GM19452 (cell line): ENCODE measurements around the gene MMS19.
A peak's percentile ranks its signal among the peaks of the same experiment; 100 is the strongest.
"Not testable (repeated sequence)": the region's sequence is repeated elsewhere in the genome, so short reads cannot be mapped to it uniquely, and the experiment has no call there.

Experiments used
- ATAC-seq: cut with Tn5 transposase; IDR thresholded peaks from one replicate; pipeline ENCODE4 v1.9.1; 2021; ENCODE audit not compliant: unreplicated experiment

The MMS19 gene

DNA sequence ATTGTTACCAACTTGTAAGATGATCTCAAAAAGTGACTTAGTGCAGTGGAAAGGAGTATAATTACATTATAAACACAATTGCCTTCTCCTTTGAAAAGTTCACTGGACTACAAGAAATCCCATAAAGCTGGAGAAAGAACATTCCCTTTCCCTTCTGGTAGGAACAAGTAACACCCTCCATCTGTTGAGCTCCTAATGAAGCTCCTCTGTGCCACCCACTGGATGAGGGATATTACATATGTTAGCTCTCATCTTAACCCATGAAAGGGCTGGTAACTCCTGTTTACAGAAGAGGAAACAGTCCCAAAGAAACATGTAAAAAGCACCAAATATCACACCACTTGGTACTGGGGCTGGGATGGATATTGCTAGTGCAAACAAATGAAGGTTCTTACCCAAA is 64.2 kb downstream of the MMS19 start:
- ATAC-seq, result no peak

DNA sequence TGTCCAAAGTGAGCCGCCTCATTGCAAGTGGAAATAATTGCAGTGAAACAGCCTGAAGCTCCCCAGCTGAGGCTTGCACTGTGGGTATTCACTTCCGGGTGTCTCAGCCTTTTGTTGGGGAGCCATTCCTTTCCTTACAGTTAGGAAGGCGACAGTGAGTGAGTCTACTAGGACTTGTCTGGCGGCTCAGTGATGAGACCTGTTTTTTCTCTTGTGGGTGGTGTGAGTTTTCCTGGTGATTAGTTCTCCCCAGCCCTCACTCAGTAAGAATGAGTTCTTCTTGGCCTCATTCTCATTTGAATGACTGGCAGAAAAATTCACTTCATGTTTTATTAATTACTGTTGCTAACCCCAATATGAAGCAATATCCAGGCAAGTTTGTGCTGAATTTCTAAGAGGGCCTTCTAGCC is 69.6 kb downstream of the MMS19 start:
- no peak for ATAC-seq

DNA sequence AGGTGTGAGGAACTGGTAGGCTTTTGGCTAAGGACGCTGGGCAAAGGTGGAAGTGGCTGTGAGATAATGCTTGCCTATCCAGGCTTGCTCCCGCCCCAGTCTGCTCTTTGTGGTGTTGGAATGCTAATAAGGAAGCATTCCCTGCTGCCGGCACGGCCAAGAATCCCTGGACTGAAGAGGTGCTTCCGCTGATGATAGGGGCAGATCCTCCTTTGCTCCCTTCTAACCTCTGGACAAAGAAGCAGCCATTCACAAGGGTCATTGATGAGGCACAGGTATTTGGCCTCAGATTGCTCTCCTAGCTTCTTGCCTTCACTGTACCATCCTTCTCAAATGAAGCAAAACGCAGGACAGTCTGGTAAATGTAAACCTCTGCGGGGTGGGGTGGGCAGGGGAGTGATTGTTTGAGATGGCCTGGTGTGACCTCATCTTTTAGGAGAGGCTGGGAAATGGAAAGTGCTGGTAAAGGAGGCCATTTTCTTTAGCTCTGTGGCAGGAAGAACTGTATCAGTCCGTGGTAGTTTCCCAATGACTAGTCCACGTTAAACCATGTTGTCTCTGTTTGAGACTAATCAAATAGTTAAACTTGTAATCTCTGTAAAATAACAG is 70.5 kb downstream of the MMS19 start:
- ATAC-seq, result no peak

DNA sequence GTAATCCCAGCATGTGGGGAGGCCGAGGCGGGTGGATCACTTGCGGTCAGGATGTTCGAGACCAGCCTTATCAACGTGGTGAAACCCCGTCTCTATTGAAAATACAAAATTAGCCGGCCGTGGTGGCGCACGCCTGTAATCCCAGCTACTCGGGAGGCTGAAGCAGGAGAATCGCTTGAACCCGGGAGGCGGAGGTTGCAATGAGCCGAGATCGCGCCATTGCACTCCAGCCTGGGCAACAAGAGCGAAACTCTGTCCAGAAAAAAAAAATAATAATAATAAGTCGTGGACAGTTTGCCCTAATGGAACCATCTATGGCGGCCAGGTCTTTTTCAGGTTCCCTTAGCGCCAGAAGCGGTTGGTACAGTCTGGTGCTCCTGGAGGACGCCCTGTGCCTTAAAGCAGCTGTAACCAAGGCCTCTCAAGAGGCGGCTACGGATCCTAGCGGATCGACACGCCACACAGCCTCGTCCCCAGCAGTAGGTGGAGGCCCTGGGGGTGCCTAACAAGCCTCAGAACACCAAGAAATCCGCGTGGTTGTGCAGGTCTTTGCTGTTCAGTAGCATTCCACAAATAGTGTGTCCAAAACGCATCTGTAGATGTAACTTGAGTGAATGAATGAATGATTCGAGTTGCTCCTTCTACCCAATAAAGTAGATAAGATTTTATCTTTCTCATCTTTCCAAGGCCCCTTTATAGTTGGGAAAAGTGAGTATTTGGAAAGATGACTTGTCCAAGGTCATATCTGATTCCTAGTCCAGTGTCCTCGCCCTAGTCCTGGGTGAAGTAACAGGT is 71.2 kb downstream of the MMS19 start:
- no peak for ATAC-seq

DNA sequence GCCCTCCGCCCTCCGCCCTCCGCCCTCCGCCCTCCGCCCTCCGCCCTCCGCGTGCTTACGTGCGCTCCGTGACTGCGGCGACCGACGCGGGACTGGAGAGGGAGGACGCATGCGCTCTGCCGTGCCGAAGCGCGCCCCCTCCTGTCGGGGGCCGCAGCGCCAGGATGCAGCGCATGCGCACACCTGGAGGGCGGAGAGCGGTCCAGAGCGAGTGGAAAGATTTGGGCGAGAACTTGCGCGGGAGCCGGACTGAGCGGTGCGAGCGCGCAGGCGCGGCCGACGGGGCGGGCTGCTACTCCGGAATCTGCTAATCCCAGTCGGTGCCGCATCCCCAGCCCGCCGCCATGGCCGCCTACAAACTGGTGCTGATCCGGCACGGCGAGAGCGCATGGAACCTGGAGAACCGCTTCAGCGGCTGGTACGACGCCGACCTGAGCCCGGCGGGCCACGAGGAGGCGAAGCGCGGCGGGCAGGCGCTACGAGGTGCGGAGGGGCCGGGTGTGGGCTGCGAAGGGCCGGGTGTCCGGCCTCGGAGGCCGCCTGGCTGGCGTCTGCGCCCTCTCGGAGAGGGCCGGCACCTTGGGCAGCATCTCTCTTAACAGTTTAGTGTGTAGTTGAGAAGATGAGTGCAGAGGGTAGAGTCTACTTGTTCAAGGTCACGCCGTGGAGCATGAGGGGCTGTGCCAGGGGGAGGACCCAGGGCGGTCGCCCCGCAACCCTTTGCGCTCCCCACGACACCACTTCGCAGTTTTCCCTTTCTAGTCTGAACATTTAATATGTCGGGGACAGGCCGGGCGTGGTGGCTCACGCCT is 72.1 kb downstream of the MMS19 start, which contains the start of gene PGAM1:
TSS of gene PGAM1 (plus strand) at position 228 of the 812 bp plus-strand sequence. CDS start at position 345, 117 bp downstream.
- ATAC-seq, result peak; percentile 86

DNA sequence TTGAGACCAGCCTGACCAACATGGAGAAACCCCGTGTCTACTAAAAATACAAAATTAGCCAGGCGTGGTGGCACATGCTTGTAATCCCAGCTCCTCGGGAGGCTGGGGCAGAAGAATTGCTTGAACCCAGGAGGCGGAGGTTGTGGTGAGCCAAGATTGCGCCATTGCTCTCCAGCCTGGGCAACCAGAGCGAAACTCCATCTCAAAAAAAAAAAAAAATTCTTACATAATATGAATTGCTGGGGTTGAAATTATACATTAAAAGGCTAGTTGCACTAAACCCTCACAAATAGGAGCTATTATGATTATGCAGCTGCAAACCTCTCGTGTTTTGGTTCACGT is 74.5 kb downstream of the MMS19 start:
- not testable (repeated sequence) for ATAC-seq

DNA sequence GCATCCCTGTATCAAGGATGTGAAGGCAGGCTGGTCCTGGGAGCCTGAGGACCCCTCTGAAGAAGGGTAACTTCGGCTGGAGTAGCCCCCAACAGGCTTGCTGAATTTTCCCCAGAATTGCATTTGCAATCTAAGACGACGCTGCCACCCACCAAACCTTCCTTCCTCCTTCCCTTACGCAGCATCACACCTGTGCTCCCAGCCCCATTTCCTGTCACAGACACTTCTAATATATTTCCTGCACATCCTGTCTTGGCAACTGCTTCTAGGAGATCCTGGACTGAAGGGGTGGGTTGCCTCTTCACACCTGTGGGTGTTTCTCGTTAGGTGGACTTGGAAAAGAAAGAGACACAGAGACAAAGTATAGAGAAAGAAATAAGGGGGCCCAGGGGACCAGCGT is 81.7 kb downstream of the MMS19 start:
- ATAC-seq, result no peak

DNA sequence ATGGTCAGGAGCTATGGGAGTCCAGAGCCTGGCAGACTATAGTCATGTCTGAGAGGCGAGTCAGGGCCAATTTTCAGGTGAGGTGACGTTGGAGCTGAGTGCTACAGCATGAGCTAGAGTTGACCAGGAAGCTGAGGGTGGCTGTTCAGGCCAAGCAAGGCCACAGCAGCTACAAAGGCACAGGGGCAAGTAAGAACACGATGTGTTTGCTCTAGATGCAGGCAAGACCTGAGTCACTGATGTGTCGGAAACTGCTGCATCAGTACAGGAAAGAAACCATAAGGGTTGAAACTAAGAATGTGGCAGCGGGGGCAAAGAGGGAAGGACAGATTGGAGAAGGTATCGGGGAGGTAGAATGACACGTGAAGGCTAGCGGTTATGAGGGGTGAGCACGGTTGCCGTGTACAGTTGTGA is 85.3 kb downstream of the MMS19 start:
- ATAC-seq, result no peak

DNA sequence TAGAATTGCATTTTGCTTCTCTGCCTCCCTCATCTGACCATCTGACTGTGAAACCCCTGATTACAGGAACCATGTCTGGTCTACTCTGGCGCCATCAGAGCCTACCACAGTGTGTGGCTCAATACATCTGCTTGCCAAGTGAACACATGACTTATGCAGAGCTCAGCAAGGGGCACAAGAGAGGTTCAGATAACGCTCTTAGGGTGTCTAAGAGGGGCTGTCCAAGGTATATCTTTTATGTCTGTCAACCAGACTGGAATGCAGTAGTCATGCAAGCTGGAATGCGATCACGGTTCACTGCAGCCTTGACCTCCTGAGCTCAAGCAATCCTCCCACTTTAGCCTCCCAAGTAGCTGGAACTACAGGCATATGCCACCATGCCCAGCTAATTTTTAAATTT is 86.8 kb downstream of the MMS19 start:
- ATAC-seq, result no peak

DNA sequence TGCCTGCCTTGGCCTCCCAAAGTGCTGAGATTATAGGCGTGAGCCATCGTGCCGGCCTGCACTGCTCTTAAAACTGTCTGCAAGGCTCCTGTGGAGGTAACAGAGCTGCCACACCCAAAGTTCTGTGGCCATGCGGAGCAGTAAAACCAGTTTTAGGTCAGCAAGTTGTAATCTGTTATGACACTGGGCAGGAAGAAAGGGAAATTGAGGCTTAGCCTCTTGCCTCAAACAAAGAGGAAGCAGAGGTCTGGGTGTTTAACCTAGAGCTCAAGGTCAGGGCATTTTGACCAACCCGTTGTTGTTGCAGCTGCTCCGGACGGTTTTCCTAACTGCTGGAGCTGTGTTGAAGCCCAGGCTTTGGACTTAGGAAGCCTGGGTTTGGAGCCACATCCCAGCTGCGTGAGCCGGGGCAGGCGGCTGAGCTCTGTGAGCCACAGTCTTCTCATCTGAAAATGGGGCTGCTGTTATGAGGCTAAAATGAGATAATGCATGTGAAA is 89.7 kb downstream of the MMS19 start:
- ATAC-seq, result no peak
